SJCRH30 (cell line): Measurements from ENCODE around the gene NT5DC4. TPM values are rescaled to one million over a fixed set of nuclear protein-coding genes. Genes with fewer than 3 reads are reported as not detected.
A peak's percentile ranks its signal among the peaks of the same experiment; 100 is the strongest.
"Not testable (repeated sequence)": the region's sequence is repeated elsewhere in the genome, so short reads cannot be mapped to it uniquely, and the experiment has no call there.

Experiments
- DNase-seq, 2 experiments: peaks; one replicate each; pipeline ENCODE4 v3.0.0-alpha.2; 2015 to 2020
- H3K27ac ChIP-seq: fragments of 250-450 bp; sonication (Bioruptor Pico); 2 replicates; pipeline ENCODE4 v1.5.1; 2020; ENCODE audit warnings: mild to moderate bottlenecking, moderate library complexity
- H3K27me3 ChIP-seq: fragments of 250-450 bp; sonication (Bioruptor Pico); 2 replicates; pipeline ENCODE4 v1.5.1; 2020; ENCODE audit warnings: mild to moderate bottlenecking, moderate library complexity
- H3K36me3 ChIP-seq: fragments of 250-450 bp; sonication (Bioruptor Pico); 2 replicates; pipeline ENCODE4 v1.5.1; 2020; ENCODE audit warnings: mild to moderate bottlenecking, moderate library complexity
- H3K4me1 ChIP-seq: fragments of 250-450 bp; sonication (Bioruptor Pico); 2 replicates; pipeline ENCODE4 v1.5.1; 2020; ENCODE audit warnings: mild to moderate bottlenecking, moderate library complexity
- H3K4me3 ChIP-seq: fragments of 250-450 bp; sonication (Bioruptor Pico); 2 replicates; pipeline ENCODE4 v1.5.1; 2020; ENCODE audit warnings: mild to moderate bottlenecking, moderate library complexity
- H3K9me3 ChIP-seq: fragments of 250-450 bp; sonication (Bioruptor Pico); replicated peaks from 2 replicates; pipeline ENCODE4 v1.5.1; 2020; ENCODE audit warnings: mild to moderate bottlenecking, moderate library complexity
- total RNA-seq: library from RNA; depleted of rRNA; stranded (reverse); fragments of >200 nt; shearing (Covaris generic); gene quantifications from 2 replicates; pipeline ENCODE4 v1.2.3, GENCODE V29; 2014

The NT5DC4 gene
- total RNA-seq, 1 experiment from 2014 or later: not detected

DNA sequence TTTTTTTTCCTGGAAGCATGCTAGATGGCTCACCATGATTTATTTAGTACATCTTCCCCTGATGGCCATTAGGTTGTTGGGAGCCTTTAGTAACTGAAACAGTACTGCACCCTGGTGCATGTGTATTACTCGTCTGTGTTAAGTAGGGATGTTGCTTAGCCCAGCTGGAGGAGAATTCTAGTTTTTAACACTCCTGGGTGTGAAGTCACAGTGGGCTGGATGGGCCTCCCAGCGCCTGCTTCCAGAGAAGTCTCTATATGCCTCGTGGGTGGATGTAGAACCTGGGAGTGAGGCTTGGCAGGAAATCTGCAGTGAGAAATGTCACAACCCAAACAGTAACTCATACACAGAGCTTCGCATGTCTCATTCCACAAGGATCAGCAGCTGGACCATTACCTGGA is 28.9 kb upstream of the NT5DC4 start:
- Histone ChIP-seq H3K9me3 (no peaks in the 10 kb centered on the region), H3K36me3 (no peaks in the 10 kb centered on the region), H3K27me3 (0 out of 2 replicates have a peak, but pooled peaks cover 3% of the 10 kb centered on the region), H3K27ac (no peak overlapping the region), H3K4me1 (peaks cover 10% of the 10 kb centered on the region), H3K4me3 (no peak overlapping the region)
- no peak for DNase-seq

DNA sequence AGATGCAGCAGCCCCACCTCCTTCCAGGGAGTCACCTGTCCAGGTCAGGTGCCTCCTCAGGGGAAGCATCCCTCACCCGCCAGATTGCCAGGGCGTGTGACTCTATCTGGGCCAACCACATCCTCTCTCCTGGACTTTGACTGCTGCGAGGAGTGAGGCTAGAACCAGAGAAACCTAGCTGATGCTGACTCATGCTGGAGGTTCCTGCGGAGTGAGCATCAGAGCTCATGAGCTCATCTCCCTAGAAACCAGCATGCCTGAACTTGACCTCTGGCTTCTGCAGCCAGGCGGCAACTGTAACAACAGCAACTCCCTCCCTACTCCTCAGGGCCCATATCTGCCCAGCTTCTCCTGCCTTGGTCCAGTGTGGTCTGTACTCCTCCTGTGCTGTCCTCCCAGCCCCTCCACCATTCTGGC is 28.3 kb upstream of the NT5DC4 start:
- Histone ChIP-seq H3K36me3 (no peaks in the 10 kb centered on the region), H3K27ac (no peak overlapping the region), H3K4me3 (no peak overlapping the region), H3K4me1 (peaks cover 10% of the 10 kb centered on the region), H3K27me3 (0 out of 2 replicates have a peak, but pooled peaks cover 3% of the 10 kb centered on the region), H3K9me3 (no peaks in the 10 kb centered on the region)
- peak; percentile 67 to 69 for DNase-seq

DNA sequence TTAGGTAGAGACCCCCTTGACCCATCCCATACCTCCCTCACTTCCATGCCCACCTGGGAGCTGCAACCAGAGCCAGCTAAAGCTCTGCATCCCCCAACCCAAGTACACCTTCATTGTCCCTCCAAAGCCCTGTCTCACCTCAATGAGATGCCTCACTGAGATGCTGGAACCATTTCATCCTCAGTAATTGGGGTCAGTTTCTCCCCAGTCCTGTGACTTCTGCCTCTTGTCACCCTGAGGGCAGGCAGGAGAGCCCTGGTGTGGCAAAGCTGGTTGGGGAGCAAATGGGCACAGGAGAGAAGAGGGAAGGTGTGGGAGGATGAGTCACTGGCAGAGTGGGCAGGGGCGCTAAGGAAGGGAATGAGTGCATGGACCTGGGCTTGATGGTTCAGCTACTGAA is 27.9 kb upstream of the NT5DC4 start:
- H3K4me1 ChIP-seq: peaks cover 10% of the 10 kb centered on the region
- H3K36me3 ChIP-seq: no peaks in the 10 kb centered on the region
- no peak overlapping the region for H3K27ac ChIP-seq
- no peak overlapping the region for H3K4me3 ChIP-seq
- H3K27me3 ChIP-seq: 0 out of 2 replicates have a peak, but pooled peaks cover 3% of the 10 kb centered on the region
- DNase-seq: no peak
- H3K9me3 ChIP-seq: no peaks in the 10 kb centered on the region

DNA sequence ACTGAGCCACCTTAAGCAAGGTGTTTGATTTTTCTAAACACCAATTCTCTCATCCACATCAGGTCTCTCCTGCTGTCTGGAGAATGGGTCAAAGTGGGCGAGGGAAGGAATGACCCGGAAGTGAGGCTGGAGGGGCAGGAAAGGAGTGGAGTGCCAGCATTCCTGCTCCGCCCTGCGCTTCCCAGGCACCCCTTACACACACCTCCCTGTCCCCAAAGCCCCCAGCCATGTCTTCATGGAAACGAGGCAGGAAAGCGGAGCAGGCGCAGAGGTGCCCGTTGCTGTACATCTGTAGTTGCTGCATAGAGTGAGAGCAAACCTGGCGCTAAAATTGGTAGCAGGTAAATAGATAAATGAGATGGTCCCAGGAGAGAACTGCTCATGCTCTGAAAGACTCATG is 27.2 kb upstream of the NT5DC4 start:
- no peaks in the 10 kb centered on the region for H3K9me3 ChIP-seq
- DNase-seq: no peak
- peaks cover 10% of the 10 kb centered on the region for H3K4me1 ChIP-seq

DNA sequence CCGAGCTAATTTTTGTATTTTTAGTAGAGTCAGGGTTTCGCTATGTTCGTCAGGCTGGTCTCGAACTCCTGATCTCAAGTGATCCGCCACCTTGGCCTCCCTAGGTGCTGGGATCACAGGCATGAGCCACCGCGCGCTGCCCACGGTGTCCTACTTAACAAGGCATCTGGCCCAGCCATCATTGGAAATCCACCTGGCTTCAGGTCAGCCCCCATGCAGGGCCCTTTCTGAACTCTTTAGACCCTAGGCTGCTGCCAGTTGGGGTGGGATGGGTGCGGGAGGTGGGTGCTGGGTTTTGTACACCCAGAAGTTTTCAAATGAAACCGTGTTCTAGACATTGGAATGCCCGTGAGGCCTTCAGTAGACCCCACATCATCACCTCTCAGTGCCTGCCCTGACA is 26.6 kb upstream of the NT5DC4 start:
- Histone ChIP-seq H3K27me3 (0 out of 2 replicates have a peak, but pooled peaks cover 3% of the 10 kb centered on the region), H3K4me3 (no peak overlapping the region), H3K4me1 (peaks cover 10% of the 10 kb centered on the region), H3K9me3 (no peaks in the 10 kb centered on the region), H3K36me3 (no peaks in the 10 kb centered on the region), H3K27ac (no peak overlapping the region)
- DNase-seq: no peak

More for the DNA sequence above, 27.2 kb upstream of the NT5DC4 start:
- no peaks in the 10 kb centered on the region for H3K36me3 ChIP-seq
- no peak overlapping the region for H3K27ac ChIP-seq
- H3K27me3 ChIP-seq: 0 out of 2 replicates have a peak, but pooled peaks cover 3% of the 10 kb centered on the region
- no peak overlapping the region for H3K4me3 ChIP-seq

DNA sequence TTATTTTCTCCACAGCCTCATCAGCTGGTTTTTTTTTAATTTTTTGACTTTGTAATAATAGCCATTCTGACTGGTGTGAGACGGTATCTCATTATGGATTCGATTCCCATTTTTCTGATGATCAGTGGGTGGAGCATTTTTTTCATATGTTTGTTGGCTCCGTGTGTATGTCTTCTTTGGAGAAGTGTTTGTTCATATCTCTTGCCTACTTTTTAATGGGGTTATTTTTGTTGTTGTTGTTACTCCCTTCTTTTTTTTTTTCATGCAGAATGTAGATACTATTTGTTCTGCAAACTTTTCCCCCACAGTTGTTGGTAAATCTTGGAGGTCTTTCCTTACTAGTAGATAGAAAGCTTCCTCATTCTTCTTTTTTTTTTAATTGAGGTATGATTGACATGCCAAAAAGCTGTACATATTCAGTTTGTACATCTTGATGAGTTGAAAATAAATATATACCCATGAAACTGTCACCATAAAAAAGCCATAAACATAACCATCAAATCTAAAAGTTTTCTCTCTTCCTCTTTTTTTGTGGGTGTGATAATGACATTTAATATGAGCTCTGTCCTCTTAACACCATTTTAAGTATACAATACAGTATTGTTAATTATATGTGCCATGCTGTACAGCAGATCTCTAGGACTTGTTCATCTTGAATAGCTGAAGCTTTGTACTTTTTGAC is 21.8 kb upstream of the NT5DC4 start:
- Histone ChIP-seq H3K4me3 (no peak overlapping the region), H3K4me1 (no peaks in the 10 kb centered on the region), H3K36me3 (no peaks in the 10 kb centered on the region), H3K27me3 (no peaks in the 10 kb centered on the region), H3K27ac (no peak overlapping the region), H3K9me3 (no peaks in the 10 kb centered on the region)
- DNase-seq: no peak

DNA sequence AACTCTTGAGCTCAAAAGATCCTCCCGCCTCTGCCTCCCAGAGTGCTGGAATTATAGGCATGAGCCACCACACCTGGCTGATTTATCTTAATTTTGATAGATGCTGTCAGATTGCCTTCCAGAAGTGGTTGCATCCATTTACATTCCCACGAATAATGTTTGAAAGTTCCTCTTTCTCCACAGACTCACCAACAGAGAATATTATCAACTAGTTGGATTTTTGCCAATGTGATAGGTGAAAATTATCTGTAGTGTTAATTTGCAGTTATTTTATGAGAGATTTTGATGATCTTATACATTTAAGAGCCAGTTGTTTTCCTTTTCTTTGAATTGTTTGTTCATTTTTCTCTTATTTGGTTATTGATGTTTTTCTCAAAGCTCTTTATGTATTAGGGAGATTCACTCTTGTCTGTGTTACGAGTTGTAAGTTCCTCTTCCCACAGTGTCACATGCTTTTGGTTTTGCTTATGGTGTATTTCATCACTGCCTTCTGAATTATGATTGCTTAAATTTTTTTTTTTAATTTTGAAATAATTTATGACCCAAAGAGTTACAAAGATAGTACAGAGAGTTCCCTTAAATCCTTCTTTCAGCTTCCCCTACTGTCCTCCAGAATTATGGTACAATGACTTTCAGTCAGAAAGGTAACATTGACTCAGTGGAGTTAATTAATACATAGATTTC is 20.7 kb upstream of the NT5DC4 start:
- no peak for DNase-seq
- Histone ChIP-seq H3K27ac (no peak overlapping the region), H3K4me1 (no peaks in the 10 kb centered on the region), H3K27me3 (no peaks in the 10 kb centered on the region), H3K9me3 (no peaks in the 10 kb centered on the region), H3K36me3 (no peaks in the 10 kb centered on the region), H3K4me3 (no peak overlapping the region)

DNA sequence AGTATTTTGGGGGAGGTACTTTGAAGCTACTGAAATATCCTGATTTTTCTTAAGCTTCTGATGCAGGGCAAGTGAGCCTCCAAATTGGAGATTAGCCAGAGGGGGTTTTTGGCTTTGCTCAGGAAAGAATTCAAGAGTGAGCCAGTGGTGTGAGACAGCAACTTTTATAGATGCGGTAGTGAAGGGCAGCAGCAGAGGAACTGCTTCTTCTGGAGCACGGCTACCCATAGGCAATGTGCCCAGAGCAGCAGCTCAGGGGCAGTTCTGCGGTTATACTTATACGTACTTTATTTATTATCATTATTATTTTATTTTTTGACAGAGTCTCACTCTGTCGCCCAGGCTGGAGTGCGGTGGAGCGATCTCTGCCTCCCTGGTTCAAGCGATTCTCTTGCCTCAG is 19.8 kb upstream of the NT5DC4 start:
- DNase-seq: no peak
- Histone ChIP-seq H3K36me3 (no peaks in the 10 kb centered on the region), H3K27ac (no peak overlapping the region), H3K4me3 (no peak overlapping the region), H3K9me3 (no peaks in the 10 kb centered on the region), H3K27me3 (no peaks in the 10 kb centered on the region), H3K4me1 (no peaks in the 10 kb centered on the region)

DNA sequence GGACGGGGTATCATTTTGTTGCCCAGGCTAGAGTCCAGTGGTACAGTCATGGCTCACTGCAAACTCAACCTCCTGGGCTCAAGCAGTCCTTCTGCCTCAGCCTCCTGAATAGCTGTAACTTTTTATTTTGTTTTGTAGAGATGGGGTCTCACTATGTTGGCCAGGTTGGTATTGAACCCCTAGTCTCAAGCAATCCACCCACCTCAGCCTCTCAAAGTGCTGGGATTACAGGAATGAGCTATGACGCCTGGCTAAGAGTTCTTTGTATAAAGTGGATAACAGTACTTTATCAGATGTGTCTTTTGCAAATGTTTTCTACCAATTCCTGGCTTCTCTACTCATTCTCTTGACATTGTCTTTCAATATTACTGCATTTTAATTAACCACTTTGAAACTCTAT is 17.1 kb upstream of the NT5DC4 start:
- no peak overlapping the region for H3K27ac ChIP-seq
- no peaks in the 10 kb centered on the region for H3K4me1 ChIP-seq
- no peaks in the 10 kb centered on the region for H3K36me3 ChIP-seq
- H3K9me3 ChIP-seq: no peaks in the 10 kb centered on the region
- H3K4me3 ChIP-seq: no peak overlapping the region
- DNase-seq: no peak
- no peaks in the 10 kb centered on the region; the same call in 1 of the 2 replicates for H3K27me3 ChIP-seq

DNA sequence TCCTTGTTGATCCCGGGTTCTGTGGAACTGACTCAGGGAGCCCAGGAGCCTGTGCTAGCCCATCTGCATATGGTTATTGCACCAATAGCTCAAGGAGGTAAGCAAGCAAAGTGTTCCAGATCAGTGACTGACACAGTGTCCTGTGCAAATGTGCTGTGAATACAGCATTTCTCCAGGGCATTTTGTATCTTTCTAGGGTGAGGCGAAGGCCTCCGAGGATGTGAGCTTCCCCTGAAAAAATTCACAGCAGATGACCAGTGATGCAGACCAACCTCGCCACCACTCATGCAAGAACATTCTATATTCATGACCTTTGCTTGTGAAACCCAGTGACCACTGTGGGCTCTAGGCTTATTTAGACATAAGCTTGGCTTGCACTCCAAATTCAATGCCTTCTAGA is 15.2 kb upstream of the NT5DC4 start:
- Histone ChIP-seq H3K4me1 (no peaks in the 10 kb centered on the region), H3K9me3 (no peaks in the 10 kb centered on the region), H3K36me3 (no peaks in the 10 kb centered on the region), H3K27ac (no peak overlapping the region), H3K4me3 (no peak overlapping the region), H3K27me3 (no peaks in the 10 kb centered on the region; the same call in 1 of the 2 replicates)
- DNase-seq: no peak

DNA sequence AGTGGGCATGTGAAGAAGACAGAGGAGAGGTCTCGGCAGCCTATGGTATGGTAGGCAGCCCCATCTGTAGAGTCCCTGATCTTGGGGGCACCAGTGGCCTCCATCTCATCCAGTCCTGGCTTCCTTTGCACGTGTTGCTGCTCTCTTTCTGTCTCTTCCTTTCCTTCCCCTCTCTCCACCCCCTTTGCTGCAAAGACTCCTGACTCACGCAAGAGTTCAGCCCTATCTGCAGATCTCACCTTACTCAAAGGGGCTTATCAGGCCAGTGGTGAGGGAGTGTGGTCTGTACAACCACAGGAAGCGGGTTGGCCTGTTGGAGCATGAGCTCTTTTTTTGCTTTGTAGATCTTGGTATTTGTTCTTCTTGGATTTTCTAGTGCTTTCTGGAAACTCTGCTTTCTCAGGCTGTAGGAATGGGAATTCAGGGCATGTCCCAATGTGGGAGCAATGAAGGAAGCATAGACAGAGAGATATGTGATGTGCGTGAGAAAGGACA is 14.6 kb upstream of the NT5DC4 start:
- DNase-seq: no peak
- H3K27me3 ChIP-seq: no peaks in the 10 kb centered on the region; the same call in 1 of the 2 replicates
- H3K27ac ChIP-seq: no peak overlapping the region
- no peaks in the 10 kb centered on the region for H3K36me3 ChIP-seq
- no peak overlapping the region for H3K4me3 ChIP-seq
- no peaks in the 10 kb centered on the region for H3K4me1 ChIP-seq
- no peaks in the 10 kb centered on the region for H3K9me3 ChIP-seq

DNA sequence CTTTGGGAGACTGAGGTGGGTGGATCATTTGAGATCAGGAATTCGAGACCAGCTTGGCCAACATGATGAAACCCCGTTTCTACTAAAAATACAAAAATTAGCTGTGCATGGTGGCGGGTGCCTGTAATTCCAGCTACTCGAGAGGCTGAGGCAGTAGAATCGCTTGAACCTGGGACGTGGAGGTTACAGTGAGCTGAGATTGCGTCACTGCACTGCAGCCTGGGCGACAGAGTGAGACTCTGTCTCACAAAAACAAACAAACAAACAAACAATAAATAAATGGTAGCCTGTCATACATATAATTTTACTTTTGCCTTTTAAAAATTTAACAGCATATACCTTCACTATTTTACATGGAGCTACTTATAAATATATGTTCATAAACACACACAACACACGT is 13.9 kb upstream of the NT5DC4 start:
- H3K4me3 ChIP-seq, H3K36me3 ChIP-seq, DNase-seq, H3K4me1 ChIP-seq, H3K27ac ChIP-seq, H3K27me3 ChIP-seq, H3K9me3 ChIP-seq: not testable (repeated sequence)

DNA sequence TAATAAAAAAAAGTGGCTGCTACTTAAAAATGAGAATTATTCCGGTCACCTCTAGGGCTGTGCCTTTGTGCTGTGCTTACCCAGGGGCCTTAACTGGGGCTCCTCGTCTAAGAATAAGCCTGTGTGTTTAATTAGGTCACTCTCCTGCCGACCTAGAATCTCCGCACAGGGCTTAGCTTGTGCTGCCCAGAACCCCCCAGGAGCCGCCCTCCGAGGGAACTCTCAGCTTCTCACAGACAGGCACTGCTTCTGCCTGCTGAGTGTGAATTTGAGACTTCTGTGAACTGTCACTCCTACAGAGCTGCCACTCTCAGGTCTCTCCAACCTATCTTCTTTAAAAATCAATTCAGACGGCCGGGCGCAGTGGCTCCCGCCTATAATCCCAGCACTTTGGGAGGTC is 11.9 kb upstream of the NT5DC4 start:
- H3K4me1 ChIP-seq: no peaks in the 10 kb centered on the region
- no peak overlapping the region for H3K4me3 ChIP-seq
- H3K27ac ChIP-seq: no peak overlapping the region
- no peaks in the 10 kb centered on the region for H3K9me3 ChIP-seq
- no peaks in the 10 kb centered on the region for H3K36me3 ChIP-seq
- no peak for DNase-seq
- no peaks in the 10 kb centered on the region; the same call in none of the 2 replicates for H3K27me3 ChIP-seq

DNA sequence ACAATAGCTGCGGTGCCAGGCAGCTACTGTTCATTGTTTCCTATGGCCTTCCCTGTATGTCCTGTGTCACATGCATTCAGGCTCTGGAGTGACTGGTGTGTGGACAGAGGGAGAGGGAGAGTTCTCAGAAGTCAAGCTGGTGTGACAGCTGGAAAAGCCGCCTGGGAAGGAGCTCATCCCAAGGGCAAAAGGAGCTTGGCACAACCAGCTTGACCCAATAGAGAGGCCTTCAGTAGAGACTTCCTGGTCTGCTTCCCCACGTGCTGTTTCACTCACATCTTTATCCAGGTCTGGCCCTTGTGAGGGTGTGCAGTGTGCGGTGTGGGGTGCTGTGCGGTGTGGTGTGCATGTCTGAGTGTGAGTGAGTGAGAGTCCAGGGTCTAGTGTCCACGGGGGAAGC is 11.1 kb upstream of the NT5DC4 start:
- Histone ChIP-seq H3K36me3 (no peaks in the 10 kb centered on the region), H3K9me3 (no peaks in the 10 kb centered on the region), H3K4me1 (no peaks in the 10 kb centered on the region), H3K27me3 (no peaks in the 10 kb centered on the region; the same call in none of the 2 replicates), H3K27ac (no peak overlapping the region), H3K4me3 (no peak overlapping the region)
- DNase-seq: no peak

DNA sequence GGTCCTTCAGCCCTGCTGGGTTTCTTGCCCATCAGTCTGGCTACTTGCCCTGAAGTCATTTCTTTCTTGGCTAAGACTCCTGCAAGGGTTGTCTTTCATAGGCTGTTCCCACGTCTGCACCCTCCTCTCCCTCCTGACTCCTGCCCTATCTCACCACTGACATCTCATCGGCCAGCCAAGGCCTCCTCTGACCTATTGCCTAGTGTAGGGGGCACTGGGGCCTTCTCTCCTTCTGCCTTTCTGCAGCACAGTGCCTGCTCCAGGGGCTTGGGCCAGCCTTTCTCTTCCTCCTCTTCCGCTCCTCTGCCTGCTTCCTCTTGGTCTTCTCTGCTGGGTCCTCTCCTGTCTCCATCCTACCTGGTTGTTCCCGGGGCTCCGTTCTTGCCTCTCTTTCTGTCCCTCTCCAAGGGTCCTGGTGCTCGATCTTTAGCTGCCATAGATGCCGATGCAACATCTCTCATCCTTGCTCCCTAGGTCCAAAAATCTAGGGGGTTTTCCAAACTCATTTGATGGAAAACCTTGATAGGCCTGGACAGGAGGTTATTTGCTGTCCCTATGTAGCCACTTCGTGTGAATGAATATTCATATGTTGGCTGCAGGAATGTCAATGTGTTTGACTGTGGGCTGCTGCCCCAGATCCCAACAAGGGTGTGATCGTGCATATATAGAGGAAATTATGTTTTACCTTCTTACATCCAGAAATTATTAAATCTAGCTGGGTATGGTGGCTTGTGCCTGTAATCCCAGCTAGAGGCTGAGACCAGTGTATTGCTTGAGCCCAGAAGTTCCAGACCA is 9.7 kb upstream of the NT5DC4 start:
- no peaks in the 10 kb centered on the region; the same call in none of the 2 replicates for H3K27me3 ChIP-seq
- no peak for DNase-seq

More for the DNA sequence above, 9.7 kb upstream of the NT5DC4 start:
- Histone ChIP-seq H3K36me3 (no peaks in the 10 kb centered on the region), H3K9me3 (no peaks in the 10 kb centered on the region), H3K4me1 (no peaks in the 10 kb centered on the region), H3K4me3 (no peak overlapping the region), H3K27ac (no peak overlapping the region)
